Stomach (tissue), 4 donors: ENCODE measurements around the gene PDXP.

Experiments
- CTCF ChIP-seq, 7 experiments: fragments of 450-650 bp in 4 of 7; fragments of 200-600 bp in 3 of 7; sonication (generic) in 3 of 7; IDR thresholded peaks; one replicate each; pipeline ENCODE4 v1.5.1; 2016 to 2019; ENCODE audit warnings: antibody characterized with exemption in 7 of 7, control low read depth in 2 of 7, mild to moderate bottlenecking in 1 of 7
- EP300 ChIP-seq: sonication (generic); formaldehyde crosslinking; IDR thresholded peaks from one replicate; pipeline ENCODE4 v1.6.1; 2017; ENCODE audit warnings: antibody characterized with exemption
- POLR2A ChIP-seq, 4 donors: fragments of 450-650 bp; IDR thresholded peaks; one replicate each; pipeline ENCODE4 v1.6.1; 2016; ENCODE audit warnings: antibody characterized with exemption in 4 of 4, control low read depth in 2 of 4, mild to moderate bottlenecking in 1 of 4, moderate library complexity in 1 of 4
- POLR2AphosphoS5 ChIP-seq, 3 donors: sonication (generic); formaldehyde crosslinking; IDR thresholded peaks; one replicate each; pipeline ENCODE4 v1.6.1; 2016; ENCODE audit warnings: antibody characterized with exemption in 3 of 3

- no peak for TF ChIP-seq CTCF (IDR thresholded peaks at IDR 0.05)
- TF ChIP-seq POLR2A (IDR thresholded peaks at IDR 0.05): no peak
- TF ChIP-seq POLR2AphosphoS5 (IDR thresholded peaks at IDR 0.05): no peak
- TF ChIP-seq EP300: no peak
Measured at GRCh38 chr22:37679670-37680069, 21.1 kb downstream of the PDXP start.
